MCF 10A (cell line): Measurements from ENCODE around the gene NPTX1. TPM values are rescaled to one million over a fixed set of nuclear protein-coding genes. Genes with fewer than 3 reads are reported as not detected.

Experiments
- BruUV-seq: library from RNA; stranded (reverse); fragments of 400-500 nt; replicated peaks from 2 replicates; lab custom pipeline; 2021; lab: Mats Ljungman, UMichigan
- CTCF ChIA-PET: fragments of 300-600 bp; sonication (Branson Sonifier 250); formaldehyde crosslinking; extraction: SDS; loops from one replicate; lab custom pipeline; 2021; ENCODE audit warnings: antibody characterized with exemption, inconsistent platforms; lab: Yijun Ruan, JAX
- POLR2A ChIA-PET: fragments of 300-600, 350-650 bp; sonication (Branson Sonifier 250); formaldehyde crosslinking; extraction: SDS; loops from one replicate; lab custom pipeline; 2020; ENCODE audit warnings: antibody characterized with exemption, inconsistent platforms; lab: Yijun Ruan, JAX
- DNase-seq: peaks from one replicate; pipeline ENCODE4 v3.0.0-alpha.2; 2018; ENCODE audit not compliant: unreplicated experiment
- H3K27ac Mint-ChIP-seq: one replicate; pipeline ENCODE4 v1.8.0; 2022; ENCODE audit warnings: mild to moderate bottlenecking, low read depth, mixed read lengths; ENCODE audit not compliant: unreplicated experiment
- H3K27me3 Mint-ChIP-seq: one replicate; pipeline ENCODE4 v1.8.0; 2022; ENCODE audit warnings: mixed read lengths; ENCODE audit not compliant: insufficient read depth, unreplicated experiment
- H3K36me3 Mint-ChIP-seq: one replicate; pipeline ENCODE4 v1.8.0; 2022; ENCODE audit warnings: mild to moderate bottlenecking, moderate library complexity, mixed read lengths; ENCODE audit not compliant: insufficient read depth, unreplicated experiment
- H3K4me1 Mint-ChIP-seq: one replicate; pipeline ENCODE4 v1.8.0; 2022; ENCODE audit warnings: mixed read lengths; ENCODE audit not compliant: insufficient read depth, unreplicated experiment
- H3K4me3 Mint-ChIP-seq: one replicate; pipeline ENCODE4 v1.8.0; 2022; ENCODE audit warnings: mild to moderate bottlenecking, moderate library complexity, mixed read lengths; ENCODE audit not compliant: unreplicated experiment
- H3K9me3 Mint-ChIP-seq: one replicate; pipeline ENCODE4 v1.8.0; 2022; ENCODE audit warnings: mixed read lengths; ENCODE audit not compliant: unreplicated experiment
- intact Hi-C: fragments of 100-400 bp; cut with micrococcal nuclease; formaldehyde crosslinking; loops from 2 replicates; pipeline ENCODE4 v1.14.1; 2022
- total RNA-seq: library from RNA; stranded (reverse); gene quantifications from 2 replicates; pipeline ENCODE4 v1.2.3, GENCODE V29; 2022
- TF ChIP-seq, protein P1 (sequence below): fragments of 200-600 bp; IDR thresholded peaks from one replicate; pipeline ENCODE4 v1.8.0; 2022; ENCODE audit warnings: antibody characterized with exemption, mild to moderate bottlenecking; ENCODE audit not compliant: unreplicated experiment

Gene NPTX1
- total RNA-seq, 1 experiment from 2014 or later, result not detected

DNA sequence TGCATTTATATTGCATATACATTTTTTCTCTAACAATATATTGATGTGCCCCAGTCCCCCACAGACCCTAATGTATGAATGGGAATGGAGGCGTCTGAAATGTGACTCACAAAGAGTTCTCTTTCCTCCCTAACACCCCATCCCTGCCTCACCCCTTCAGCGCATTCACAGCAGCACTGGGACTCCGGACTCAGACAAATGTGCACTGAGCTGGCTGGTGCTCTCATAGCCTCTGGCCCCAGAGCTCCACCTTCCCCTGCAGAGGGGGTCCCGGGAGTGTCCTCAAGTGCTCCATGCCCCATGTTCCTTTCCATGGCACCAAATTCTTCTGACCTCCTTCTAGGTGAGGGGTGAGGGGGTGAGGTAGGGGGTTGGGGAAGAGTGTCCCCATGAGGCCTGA, 20.6 kb downstream of the NPTX1 start:
- CTCF ChIA-PET, result interaction anchor here (0.7 to 0.9 kb wide), 2 partner anchors 120 to 1574 kb away, joined by 4 read pairs; no protein-coding TSS in a partner anchor
- BruUV-seq, result no TSS peak
- DNase-seq, result no peak
- intact Hi-C loops, result no loop called here
- TF ChIP-seq, protein P1, sequence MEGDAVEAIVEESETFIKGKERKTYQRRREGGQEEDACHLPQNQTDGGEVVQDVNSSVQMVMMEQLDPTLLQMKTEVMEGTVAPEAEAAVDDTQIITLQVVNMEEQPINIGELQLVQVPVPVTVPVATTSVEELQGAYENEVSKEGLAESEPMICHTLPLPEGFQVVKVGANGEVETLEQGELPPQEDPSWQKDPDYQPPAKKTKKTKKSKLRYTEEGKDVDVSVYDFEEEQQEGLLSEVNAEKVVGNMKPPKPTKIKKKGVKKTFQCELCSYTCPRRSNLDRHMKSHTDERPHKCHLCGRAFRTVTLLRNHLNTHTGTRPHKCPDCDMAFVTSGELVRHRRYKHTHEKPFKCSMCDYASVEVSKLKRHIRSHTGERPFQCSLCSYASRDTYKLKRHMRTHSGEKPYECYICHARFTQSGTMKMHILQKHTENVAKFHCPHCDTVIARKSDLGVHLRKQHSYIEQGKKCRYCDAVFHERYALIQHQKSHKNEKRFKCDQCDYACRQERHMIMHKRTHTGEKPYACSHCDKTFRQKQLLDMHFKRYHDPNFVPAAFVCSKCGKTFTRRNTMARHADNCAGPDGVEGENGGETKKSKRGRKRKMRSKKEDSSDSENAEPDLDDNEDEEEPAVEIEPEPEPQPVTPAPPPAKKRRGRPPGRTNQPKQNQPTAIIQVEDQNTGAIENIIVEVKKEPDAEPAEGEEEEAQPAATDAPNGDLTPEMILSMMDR, result no peak
- H3K27me3 Mint-ChIP-seq, result peaks cover 7% of the 10 kb centered on the region
- peak overlapping the region; percentile 99 for H3K27ac Mint-ChIP-seq
- no peaks in the 10 kb centered on the region for H3K36me3 Mint-ChIP-seq
- H3K4me3 Mint-ChIP-seq, result peak overlapping the region; percentile 92
- POLR2A ChIA-PET, result interaction anchor here (0.6 to 2.5 kb wide), 15 partner anchors 10 to 444 kb away, joined by 3 to 19 read pairs (median 7); partner anchors contain the start of gene RPTOR
- H3K9me3 Mint-ChIP-seq, result no peaks in the 10 kb centered on the region
- H3K4me1 Mint-ChIP-seq, result peaks cover 9% of the 10 kb centered on the region

- Mint-ChIP-seq H3K27ac (peak overlapping the region; percentile 99), H3K27me3 (peaks cover 3% of the 10 kb centered on the region), H3K9me3 (no peaks in the 10 kb centered on the region), H3K4me3 (peak overlapping the region; percentile 92), H3K4me1 (peaks cover 9% of the 10 kb centered on the region), H3K36me3 (no peaks in the 10 kb centered on the region)
- TSS peak; percentile 85 for BruUV-seq
- ChIA-PET CTCF (interaction anchor here (0.5 to 0.7 kb wide), 4 partner anchors 40 to 1575 kb away, joined by 3 to 4 read pairs (median 3); no protein-coding TSS in a partner anchor), POLR2A (interaction anchor here (0.6 to 2.5 kb wide), 26 partner anchors 10 to 505 kb away, joined by 3 to 19 read pairs (median 6); partner anchors contain the start of genes ENDOV and RPTOR)
- intact Hi-C loops, result no loop called here
- DNase-seq, result peak; percentile 56
- TF ChIP-seq, protein P1, result no peak
Observed at GRCh38 chr17:80455336-80455710, 21.1 kb downstream of the NPTX1 start.

- Mint-ChIP-seq H3K36me3 (no peaks in the 10 kb centered on the region), H3K27me3 (no peaks in the 10 kb centered on the region), H3K27ac (peak overlapping the region; percentile 99), H3K4me1 (peaks cover 9% of the 10 kb centered on the region), H3K4me3 (peak overlapping the region; percentile 92), H3K9me3 (no peaks in the 10 kb centered on the region)
- POLR2A ChIA-PET, result interaction anchor here (0.6 to 2.5 kb wide), 39 partner anchors 8 to 768 kb away, joined by 3 to 19 read pairs (median 4); partner anchors contain the start of genes CEP131, ENDOV and RPTOR
- intact Hi-C loops, result no loop called here
- peak; percentile 94 for DNase-seq
- CTCF ChIA-PET, result interaction anchor here (0.5 to 0.7 kb wide), 7 partner anchors 41 to 949 kb away, joined by 3 to 4 read pairs (median 3); no protein-coding TSS in a partner anchor
- no TSS peak for BruUV-seq
- TF ChIP-seq, protein P1, result no peak
Observed at GRCh38 chr17:80454557-80455335, 21.7 kb downstream of the NPTX1 start.

DNA sequence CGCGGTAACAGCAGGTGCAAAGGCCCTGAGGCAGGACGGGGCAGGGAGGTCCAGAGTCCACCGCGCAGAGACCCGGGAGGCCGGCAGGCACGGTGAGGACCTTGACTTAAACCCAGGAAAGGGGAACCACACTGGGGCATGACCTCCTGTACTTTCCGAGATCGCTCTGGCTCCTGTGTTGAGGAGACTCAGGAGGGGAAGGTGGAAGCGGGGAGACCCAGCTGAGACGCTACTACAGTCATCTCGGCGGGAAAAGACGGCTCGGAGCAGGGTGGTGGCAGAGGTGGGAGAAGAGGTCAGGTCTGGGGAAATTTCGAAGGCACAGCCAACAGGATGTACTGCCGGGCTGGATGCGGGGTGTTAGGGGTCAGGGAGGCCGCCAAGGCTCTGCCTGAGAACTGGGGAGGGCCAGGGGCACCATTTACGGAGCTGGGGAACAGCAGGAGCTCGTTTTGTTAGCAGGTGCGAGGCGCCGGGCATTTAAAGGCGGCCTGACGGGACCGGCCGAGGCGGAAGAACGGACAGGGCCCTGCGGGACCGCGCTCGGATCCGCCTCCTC, 22.3 kb downstream of the NPTX1 start:
- peak overlapping the region; percentile 92 for H3K4me3 Mint-ChIP-seq
- intact Hi-C loops, result no loop called here
- TSS peak; percentile 78 for BruUV-seq
- H3K9me3 Mint-ChIP-seq, result no peaks in the 10 kb centered on the region
- DNase-seq, result no peak
- TF ChIP-seq, protein P1, result no peak
- POLR2A ChIA-PET, result interaction anchor here (0.5 to 2.5 kb wide), 37 partner anchors 9 to 888 kb away, joined by 3 to 19 read pairs (median 4); partner anchors contain the start of genes CEP131, ENDOV and RPTOR
- H3K36me3 Mint-ChIP-seq, result no peaks in the 10 kb centered on the region
- H3K4me1 Mint-ChIP-seq, result peaks cover 9% of the 10 kb centered on the region
- no peaks in the 10 kb centered on the region for H3K27me3 Mint-ChIP-seq
- CTCF ChIA-PET, result interaction anchor here (0.6 to 0.7 kb wide), 5 partner anchors 79 to 463 kb away, joined by 3 to 4 read pairs (median 3); no protein-coding TSS in a partner anchor
- peak overlapping the region; percentile 99 for H3K27ac Mint-ChIP-seq
